GM12892 (cell line): ENCODE data around the gene TRIM63.

ENCODE experiments used
- POLR2A ChIP-seq: IDR thresholded peaks from 2 replicates; pipeline ENCODE4 v1.6.1; 2011; ENCODE audit warnings: low read depth, low read length, control low read depth
- POLR2AphosphoS5 ChIP-seq: IDR thresholded peaks from 2 replicates; pipeline ENCODE4 v1.6.1; 2011; ENCODE audit warnings: low read depth, low read length, control low read depth

DNA sequence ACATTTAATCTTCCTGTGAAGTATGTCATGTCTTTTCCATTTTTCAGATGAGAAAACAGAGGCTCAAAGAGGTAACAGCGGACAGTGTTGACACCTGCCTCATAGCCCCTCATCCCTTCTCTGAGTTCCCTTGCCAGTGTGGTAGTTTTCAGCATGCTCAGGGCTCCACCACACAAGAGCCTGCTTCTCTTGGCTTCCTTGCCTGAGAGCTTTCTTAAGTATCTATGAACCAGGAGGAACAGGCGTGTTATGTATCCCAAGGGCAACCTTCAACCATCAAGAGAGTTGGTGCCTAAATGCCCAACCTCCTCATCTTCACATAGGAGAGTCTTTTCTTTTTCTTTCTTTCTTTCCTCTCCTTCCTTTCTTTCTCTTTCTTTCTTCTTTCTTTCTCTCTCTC is 63.7 kb downstream of the TRIM63 start:
- TF ChIP-seq POLR2A (no peak), POLR2AphosphoS5 (no peak)
